HL-60/S4 treated with phorbol 12-myristate 13-acetate at 8.2 ng/mL for 4 days and 3 days (cell line): ENCODE data around the gene ZNF763.
"Not testable (repeated sequence)": the region's sequence is repeated elsewhere in the genome, so short reads cannot be mapped to it uniquely, and the experiment has no call there.

Experiments
- in situ Hi-C: fragments of 300-500 bp; cut with MboI; formaldehyde crosslinking; loops from 2 replicates; pipeline ENCODE4 v1.15.0; 2022; ENCODE audit warnings: low sequenced_read_pairs

ZNF763 gene

DNA sequence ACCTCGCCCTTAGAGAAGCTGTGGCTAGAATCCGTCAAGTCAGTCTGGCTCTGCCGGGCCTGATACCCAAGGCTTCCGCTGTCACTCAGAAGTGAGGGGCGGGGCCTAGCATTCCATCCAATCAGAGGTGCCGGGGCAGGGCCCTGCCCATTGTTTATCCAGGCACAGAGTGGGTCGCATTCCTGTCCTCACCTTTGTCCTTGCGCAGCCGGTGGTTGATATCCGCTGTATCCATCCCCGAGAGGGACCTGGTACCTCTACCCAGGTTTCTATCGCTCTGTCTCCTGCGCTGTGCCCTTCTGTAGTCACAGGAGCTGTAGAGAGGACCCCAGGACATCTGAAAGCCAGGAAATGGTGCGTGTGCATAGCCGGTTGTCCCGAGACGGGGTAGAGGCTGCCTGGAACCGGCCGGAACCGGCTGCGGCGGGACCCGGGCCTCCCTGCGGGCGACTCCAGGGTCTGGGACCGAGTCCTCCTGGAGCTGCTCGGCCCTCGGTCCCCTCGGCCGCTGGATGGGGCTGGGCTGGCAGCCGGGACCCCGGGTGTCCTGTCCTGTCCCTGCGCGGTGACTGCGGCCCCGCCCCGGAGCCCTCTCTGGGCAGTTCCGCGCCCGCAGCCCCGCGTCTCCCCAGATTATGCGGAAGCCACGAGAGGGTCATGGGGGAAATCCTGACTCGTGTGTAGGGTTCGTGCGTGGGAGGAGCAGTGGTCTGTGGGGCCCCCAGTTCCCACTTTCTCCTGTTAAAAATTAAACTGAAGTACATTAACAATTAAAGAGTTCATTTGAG, at the start of gene ZNF763:
ZNF763 (plus strand) TSS at position 183 of the 788 bp plus-strand sequence; CDS start at position 352, 169 bp downstream.
- in situ Hi-C loops = no loop called here

DNA sequence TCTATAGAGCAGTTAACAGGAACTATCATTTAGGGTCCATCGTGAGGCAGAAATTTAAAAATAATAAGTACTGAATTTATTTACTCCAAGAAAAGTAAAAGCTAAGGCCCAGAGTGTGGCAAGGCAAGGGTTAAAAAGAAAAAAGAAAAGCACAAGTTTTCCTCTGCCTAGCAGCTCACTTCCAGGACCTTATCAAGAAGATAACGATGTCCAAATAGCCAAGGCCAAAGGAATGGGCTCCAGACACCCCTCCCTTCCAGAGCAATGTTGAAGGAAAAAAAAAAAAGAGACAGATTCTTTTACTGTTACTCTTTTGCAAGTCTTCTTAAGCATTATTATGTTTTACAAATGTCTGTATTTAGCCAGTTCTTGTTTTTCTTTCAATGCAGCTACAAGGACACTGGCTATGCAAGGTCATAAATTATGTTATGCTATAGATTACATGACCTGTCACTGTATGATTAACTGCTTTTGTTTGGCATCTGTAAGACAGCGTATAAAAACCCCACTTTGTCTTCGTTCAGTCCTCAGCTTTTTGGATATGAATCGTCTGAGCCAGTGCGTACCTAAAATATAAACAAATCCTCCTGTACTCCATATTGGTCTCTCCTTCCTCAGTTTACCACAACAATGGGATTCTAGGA, 42.9 kb upstream of the ZNF763 start:
- in situ Hi-C loops = no loop called here

DNA sequence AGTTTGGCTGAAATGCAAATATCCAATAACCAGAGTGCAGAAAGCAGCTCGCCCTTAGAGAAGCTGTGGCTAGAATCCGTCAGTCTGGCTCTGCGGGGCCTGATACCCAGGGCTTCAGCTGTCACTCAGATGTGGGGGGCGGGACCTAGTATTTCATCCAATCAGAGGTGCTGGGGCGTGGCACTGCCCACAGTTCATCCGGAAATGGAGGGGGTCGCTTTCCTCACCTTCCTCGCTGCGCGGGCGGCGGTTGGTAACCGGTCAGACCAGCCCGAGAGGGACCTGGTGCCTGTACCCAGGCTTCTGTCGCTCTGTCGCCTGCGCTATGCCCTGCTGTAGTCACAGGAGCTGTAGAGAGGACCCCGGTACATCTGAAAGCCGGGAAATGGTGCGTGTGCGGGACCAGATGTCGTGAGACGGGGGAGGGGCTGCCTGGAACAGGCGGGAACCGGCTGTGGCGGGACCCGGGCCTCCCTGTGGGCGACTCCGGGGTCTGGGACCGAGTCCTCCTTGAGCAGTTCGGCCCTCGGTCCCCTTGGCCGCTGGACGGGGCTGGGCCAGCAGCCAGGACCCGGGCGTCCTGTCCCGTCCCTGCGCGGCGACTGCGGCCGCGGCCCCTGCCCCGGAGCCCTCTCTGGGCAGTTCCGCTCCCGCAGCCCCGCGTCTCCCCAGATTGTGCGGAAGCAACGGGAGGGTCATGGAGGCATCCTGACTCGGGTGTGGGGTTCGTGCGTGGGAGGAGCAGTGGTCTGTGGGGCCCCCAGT, 39.8 kb upstream of the ZNF763 start, which contains the start of gene ZNF700:
ZNF700 (plus strand) TSS at position 222 of the 765 bp plus-strand sequence; CDS start at position 326, 104 bp downstream.
- in situ Hi-C loops = no loop called here

DNA sequence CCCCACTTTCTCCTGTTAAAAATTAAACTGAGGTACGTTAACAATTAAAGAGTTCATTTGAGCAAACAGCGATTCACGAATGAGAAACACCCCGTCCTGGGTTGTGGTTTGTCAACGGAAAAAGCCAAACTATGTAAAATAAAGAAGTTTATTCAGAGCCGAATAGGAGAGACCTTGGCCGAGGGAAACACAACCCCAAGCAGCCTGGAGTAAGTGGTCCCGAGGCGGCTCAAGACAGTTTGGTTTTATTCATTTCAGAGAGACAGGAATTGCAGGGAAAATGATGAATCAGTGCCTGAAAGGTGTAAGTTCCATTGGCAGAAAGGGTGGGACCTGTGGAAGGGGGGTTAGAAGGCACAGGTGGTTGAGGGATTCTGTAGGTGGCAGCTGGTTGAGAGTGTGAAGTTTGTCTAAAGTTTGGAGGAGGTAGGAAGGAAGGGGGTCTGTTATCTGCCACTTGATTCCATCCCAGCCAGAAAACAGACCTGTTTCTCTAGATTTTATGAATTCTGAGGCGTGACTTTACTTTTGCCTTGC, 39.1 kb upstream of the ZNF763 start:
- in situ Hi-C loops = not testable (repeated sequence)

DNA sequence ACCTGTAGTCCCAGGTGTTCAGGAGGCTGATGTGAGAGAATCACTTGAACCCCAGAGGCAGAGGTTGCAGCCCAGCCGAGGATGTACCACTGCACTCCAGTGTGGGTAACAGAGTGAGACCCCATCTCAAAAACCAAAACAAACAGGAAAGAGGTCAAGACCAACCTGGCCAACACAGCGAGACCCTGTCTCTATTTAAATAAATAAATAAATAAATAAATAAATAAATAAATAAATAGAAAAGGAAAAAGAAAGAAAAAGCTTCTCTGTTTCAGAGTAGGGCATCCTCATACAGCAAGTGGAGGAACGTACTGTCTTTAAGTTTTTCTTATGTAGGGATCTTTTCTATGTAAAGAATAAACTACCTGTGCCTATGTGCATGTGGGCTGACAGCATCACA, 37.6 kb upstream of the ZNF763 start:
- in situ Hi-C loops = no loop called here

DNA sequence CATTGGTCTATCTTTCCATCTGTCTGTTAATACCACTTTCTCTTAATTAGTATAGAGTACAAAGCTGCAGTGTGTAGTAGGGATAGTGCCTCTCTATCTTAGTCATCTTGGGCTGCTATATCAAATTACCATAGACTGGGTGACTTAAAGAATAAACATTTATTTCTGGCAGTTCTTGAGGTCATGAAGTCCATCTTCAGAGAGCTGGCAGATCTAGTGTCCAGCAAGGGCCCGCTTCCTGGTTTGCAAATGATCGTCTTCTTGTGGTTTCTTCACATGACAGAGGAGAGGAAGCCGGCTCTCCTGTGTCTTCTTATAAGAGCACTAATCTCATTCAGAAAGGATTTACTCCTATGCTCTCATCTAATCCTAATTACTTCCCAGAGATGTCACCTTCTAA, 33.8 kb upstream of the ZNF763 start:
- in situ Hi-C loops = no loop called here

DNA sequence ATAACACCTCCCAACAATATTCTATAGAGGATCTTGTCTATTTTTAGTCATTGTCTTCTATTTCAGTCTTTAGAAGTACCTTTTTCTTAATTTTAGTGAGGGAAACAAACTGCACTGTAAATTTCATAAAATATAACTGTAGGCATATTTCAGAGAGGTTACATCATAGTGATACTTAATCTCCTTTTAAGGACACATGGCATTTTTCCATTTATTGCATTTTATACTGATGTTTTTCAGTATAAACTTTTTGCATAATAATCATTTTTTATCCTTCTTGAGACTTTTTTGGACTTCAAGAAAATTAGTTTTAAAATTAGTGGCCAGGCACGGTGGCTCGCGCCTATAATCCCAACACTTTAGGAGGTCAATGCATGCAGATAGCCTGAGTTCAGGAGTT, 33.3 kb upstream of the ZNF763 start:
- in situ Hi-C loops = no loop called here

DNA sequence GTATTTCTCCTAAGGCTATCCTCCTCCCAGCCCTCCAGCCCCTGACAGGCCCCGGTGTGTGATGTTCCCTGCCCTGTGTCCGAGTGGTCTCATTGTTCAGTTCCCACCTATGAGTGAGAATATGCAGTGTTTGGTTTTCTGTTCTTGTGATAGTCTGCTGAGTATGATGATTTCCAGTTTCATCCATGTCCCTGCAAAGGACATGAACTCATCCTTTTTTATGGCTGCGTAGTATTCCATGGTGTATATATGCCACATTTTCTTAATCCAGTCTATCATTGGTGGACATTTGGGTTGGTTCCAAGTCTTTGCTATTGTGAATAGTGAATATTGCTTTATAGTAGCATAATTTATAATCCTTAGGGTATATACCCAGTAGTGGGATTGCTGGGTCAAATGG, 29.0 kb upstream of the ZNF763 start:
- in situ Hi-C loops = not testable (repeated sequence)

DNA sequence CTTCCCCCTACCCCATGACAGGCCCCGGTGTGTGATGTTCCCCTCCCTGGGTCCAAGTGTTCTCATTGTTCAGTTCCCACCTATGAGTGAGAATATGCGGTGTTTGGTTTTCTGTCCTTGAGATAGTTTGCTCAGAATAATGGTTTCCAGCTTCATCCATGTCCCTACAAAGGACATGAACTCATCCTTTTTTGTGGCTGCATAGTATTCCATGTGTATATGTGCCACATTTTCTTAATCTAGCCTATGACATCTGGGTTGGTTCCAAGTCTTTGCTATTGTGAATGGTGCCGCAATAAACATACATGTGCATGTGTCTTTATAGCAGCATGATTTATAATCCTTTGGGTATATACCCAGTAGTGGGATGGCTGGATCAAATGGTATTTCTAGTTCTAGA, 26.5 kb upstream of the ZNF763 start:
- in situ Hi-C loops = not testable (repeated sequence)

DNA sequence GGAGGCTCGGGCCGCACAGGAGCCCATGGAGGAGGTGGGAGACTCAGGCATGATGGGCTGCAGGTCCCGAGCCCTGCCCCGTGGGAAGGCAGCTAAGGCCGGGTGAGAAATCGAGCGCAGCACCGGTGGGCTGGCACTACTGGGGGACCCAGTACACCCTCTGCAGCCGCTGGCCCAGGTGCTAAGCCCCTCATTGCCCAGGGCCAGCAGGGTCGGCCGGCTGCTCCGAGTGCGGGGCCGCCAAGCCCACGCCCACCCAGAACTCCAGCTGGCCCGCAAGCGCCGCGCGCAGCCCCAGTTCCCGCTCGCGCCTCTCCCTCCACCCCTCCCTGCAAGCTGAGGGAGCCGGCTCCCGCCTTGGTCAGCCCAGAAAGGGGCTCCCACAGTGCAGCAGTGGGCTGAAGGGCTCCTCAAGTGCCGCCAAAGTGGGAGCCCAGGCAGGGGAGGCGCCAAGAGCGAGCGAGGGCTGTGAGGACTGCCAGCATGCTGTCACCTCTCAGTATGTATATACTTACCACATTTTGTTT, 23.4 kb upstream of the ZNF763 start:
- in situ Hi-C loops = not testable (repeated sequence)

DNA sequence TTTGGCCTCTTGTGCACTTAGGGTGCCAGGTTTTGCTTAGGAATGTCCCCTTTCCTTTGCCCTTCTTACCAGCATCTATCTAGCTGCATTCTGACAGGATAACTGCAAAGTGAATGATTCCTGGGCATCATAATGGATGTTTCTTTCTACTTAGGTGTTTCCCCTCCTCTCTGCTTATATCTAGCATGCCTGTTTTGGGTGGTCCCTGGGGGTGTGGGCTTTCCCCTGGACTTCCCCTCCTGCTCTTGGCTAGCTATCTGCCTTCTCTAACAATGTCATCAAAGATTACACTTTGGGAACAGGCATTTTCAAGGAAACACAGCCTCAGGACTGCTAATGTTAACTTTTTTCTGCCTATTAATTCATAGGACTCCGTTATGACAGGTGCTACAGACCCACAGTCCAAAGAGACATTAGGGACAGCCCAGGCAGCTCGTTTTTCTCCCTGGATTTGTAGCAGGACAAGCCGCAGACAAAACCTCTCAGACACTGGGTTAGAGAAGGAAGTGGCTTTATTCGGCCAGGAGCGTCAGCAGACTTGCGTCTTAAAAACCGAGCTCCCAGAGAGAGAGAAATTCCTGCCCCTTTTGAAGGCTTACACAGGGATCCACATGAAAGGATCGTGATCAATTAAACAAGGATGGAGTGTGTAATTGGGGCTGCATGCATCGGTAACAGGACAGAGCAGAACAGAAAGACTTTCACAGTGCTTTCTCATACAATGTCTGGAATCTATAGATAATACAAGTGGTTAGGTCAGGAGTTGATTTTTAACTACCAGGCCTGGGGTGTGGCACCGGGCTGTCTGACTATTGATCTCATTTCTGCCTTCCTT, 22.6 kb upstream of the ZNF763 start:
- in situ Hi-C loops = no loop called here

DNA sequence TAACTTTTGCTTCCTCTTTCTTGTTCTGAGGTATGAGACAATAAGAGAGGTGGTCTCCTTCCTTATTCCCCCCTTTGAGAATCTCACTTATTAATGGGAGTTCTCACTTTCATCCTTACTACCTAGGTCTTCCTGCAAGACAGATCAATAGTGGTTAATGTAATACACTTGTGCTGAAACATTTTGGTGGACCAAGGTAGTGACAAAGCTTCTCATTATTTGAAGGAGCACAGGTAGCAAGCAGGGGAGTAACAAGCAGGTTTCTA, 22.1 kb upstream of the ZNF763 start:
- in situ Hi-C loops = no loop called here

DNA sequence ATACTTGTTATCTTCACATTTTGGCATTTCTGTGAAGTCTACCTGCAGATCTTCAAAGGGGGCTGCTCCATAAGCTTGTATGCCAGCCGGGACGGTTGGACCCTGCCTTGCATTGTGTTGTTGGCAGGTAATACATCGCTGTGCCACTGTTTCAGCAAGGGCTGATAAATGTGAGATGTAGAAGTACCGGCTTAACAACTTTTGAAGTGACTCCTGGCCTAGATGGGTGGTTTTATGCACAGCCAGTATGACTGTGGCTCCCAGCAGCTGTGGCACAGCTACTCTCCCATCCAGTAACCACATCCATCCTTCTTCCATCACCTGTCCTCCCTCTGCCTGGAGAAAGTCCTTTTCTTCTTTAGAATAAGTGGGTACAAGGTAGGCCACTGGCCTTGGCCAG, 20.2 kb upstream of the ZNF763 start:
- in situ Hi-C loops = no loop called here

DNA sequence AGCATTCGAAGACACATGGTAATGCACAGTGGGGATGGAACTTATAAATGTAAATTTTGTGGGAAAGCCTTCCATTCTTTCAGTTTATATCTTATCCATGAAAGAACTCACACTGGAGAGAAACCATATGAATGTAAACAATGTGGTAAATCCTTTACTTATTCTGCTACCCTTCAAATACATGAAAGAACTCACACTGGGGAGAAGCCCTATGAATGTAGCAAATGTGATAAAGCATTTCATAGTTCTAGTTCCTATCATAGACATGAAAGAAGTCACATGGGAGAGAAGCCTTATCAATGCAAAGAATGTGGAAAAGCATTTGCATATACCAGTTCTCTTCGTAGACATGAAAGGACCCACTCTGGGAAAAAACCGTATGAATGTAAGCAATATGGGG, 16.2 kb upstream of the ZNF763 start:
- in situ Hi-C loops = no loop called here

DNA sequence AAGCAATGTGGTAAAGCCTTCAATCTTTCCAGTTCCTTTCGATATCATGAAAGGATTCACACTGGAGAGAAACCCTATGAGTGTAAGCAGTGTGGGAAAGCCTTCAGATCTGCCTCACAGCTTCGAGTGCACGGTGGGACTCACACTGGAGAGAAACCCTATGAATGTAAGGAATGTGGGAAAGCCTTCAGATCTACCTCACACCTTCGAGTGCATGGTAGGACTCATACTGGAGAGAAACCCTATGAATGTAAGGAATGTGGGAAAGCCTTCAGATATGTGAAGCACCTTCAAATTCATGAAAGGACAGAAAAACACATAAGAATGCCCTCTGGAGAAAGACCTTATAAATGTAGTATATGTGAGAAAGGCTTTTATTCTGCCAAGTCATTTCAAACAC, 15.6 kb upstream of the ZNF763 start:
- in situ Hi-C loops = no loop called here

DNA sequence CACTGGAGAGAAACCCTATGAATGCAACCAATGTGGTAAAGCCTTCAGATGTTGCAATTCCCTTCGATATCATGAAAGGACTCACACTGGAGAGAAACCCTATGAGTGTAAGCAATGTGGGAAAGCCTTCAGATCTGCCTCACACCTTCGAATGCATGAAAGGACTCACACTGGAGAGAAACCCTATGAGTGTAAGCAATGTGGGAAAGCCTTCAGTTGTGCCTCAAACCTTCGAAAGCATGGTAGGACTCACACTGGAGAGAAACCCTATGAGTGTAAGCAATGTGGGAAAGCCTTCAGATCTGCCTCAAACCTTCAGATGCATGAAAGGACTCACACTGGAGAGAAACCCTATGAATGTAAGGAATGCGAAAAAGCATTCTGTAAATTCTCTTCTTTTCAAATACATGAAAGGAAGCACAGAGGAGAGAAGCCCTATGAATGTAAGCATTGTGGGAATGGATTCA, 15.2 kb upstream of the ZNF763 start:
- in situ Hi-C loops = not testable (repeated sequence)

DNA sequence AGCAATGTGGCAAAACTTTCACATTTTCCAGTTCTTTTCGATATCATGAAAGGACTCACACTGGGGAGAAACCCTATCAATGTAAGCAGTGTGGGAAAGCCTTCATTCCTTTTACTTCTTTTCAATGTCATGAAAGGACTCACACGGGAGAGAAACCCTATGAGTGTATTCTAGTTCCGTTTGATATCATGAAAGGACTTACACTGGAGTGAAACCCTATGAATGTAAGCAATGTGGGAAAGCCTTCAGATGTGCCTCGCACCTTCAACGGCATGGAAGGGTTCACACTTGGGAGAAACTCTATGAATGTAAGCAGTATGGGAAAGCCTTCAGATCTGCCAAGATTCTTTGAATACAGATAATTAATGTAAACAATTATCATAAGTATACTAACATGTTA, 14.5 kb upstream of the ZNF763 start:
- in situ Hi-C loops = no loop called here

DNA sequence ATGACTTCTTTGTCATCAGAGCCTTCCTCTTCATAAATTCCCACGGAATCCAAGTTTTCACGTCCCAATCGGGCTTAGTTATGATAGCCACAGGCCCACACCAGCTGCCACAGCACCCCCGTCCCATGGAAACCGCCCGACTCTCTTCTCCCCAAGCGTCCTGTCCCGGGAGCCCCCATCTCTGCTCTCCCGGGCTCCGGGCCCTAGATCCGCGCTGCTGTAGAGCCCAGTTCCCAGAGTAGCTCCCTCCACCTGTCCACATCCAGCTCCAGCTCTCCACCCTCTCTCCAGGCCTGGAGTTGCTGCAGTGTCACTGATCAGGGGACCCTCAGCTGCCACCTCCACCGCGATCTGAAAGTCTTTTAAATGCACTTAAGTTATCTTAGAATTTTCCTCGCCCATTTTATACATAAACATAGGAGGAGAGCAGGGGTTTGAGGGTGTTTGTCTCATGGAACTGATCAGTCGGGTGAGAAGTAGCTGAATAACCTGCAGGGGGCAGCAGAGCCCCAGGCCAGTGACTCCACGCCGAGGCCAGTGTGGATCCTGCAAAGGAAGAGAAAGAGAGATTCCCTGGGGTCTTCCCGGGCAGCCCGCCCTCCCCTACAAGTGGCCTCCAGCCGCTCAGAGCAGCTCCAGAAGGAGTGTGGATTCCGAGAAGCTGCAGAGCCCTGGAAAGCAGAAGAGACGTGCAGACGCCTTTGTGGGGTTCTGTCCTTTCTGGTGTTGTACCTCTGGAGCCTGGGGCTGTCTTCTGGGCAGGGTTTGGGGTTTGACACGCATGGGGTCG, 1.1 kb upstream of the ZNF763 start:
- in situ Hi-C loops = no loop called here

DNA sequence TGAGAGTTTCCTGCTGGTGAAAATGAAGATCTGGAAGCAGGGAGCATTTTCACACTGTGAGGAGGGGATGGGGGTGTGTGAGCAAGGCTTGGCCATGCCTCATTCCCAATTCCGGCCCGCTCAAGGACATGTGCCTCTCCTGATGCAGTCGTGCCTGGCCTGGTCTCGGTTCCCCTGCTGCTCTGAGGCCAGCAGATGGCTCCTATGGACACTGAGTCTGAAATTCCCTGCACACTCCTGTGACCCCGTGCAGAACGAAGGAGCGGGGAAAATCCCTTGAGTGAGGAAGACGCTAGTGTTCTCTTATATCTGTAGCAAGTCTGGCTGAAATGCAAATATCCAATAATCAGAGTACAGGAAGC, 363 bp upstream of the ZNF763 start:
- in situ Hi-C loops = no loop called here

DNA sequence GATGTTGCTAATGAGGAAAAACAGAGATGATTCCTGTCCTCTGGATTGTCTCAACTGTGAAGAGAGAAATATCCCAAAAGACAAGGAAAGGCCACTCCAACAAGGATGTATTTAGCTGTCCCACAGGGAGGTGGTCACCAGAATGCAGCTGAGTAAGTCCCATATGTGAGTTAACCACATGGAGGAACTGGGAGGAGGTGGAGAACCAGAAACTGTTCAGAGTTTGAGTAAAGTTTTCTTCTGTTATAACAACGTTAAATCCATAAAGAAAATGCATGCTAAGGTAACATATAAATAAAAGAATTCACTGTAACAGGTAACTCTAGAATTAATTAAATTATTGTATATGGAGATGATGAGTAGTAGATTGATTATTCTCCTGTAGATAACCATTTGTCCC, 5.3 kb downstream of the ZNF763 start:
- in situ Hi-C loops = no loop called here
